HepG2 (cell line): ENCODE data around the gene RAD51. TPM values are rescaled to one million over a fixed set of nuclear protein-coding genes. Genes with fewer than 3 reads are reported as not detected.

Experiments
- DBP ChIP-seq: sonication (generic); formaldehyde crosslinking; IDR thresholded peaks from 2 replicates; pipeline ENCODE4 v1.4.0; 2020; ENCODE audit warnings: missing genetic modification reagents; ENCODE audit errors: not compliant biosample characterization
- ETV6 ChIP-seq: sonication (generic); formaldehyde crosslinking; conservative IDR thresholded peaks from 2 replicates; pipeline ENCODE4 v1.4.0; 2020; ENCODE audit warnings: missing genetic modification reagents
- KLF16 ChIP-seq, 2 experiments: sonication (generic) in 1 of 2; formaldehyde crosslinking in 1 of 2; IDR thresholded peaks; 2 replicates each; pipeline versions ENCODE4 v1.6.1 to v1.8.0; 2016 to 2023; ENCODE audit warnings: missing genetic modification reagents in 2 of 2, missing compliant biosample characterization in 1 of 2
- NCOA1 ChIP-seq: sonication (generic); formaldehyde crosslinking; IDR thresholded peaks from 2 replicates; pipeline ENCODE4 v1.9.0; 2021; ENCODE audit warnings: missing genetic modification reagents
- PCBP1 ChIP-seq: fragments of 200-400 bp; formaldehyde crosslinking; IDR thresholded peaks from 2 replicates; pipeline ENCODE4 v1.6.1; 2017; ENCODE audit warnings: mild to moderate bottlenecking, low read depth, low read length, borderline replicate concordance
- RNF2 ChIP-seq: fragments of 450-650 bp; conservative IDR thresholded peaks from 2 replicates; pipeline ENCODE4 v1.6.1; 2016; ENCODE audit warnings: low read depth
- SMAD1 ChIP-seq: sonication (generic); formaldehyde crosslinking; IDR thresholded peaks from 2 replicates; pipeline ENCODE4 v1.4.0; 2020; ENCODE audit warnings: missing genetic modification reagents, low read depth, mild to moderate bottlenecking, borderline replicate concordance
- SNAPC5 ChIP-seq: sonication (generic); formaldehyde crosslinking; IDR thresholded peaks from 2 replicates; pipeline ENCODE4 v1.8.1; 2023; ENCODE audit warnings: mild to moderate bottlenecking, missing genetic modification reagents, borderline replicate concordance
- TAF15 ChIP-seq: fragments of 200-400 bp; formaldehyde crosslinking; IDR thresholded peaks from one replicate; pipeline ENCODE4 v1.6.1; 2018; ENCODE audit warnings: mild to moderate bottlenecking, low read depth, low read length; ENCODE audit not compliant: poor library complexity, severe bottlenecking
- THAP9 ChIP-seq: sonication (generic); formaldehyde crosslinking; IDR thresholded peaks from 2 replicates; pipeline ENCODE4; 2020; ENCODE audit warnings: missing genetic modification reagents, mild to moderate bottlenecking, borderline replicate concordance
- YEATS4 ChIP-seq: sonication (generic); formaldehyde crosslinking; IDR thresholded peaks from 2 replicates; pipeline ENCODE4 v1.4.0; 2020; ENCODE audit warnings: missing genetic modification reagents, borderline replicate concordance
- ZNF10 ChIP-seq: sonication (generic); formaldehyde crosslinking; IDR thresholded peaks from 2 replicates; pipeline ENCODE4 v1.4.0; 2020; ENCODE audit warnings: mild to moderate bottlenecking, low read depth, missing genetic modification reagents, borderline replicate concordance
- ZNF138 ChIP-seq: sonication (generic); formaldehyde crosslinking; IDR thresholded peaks from 2 replicates; pipeline ENCODE4 v1.5.0; 2020; ENCODE audit warnings: mild to moderate bottlenecking, low read depth, missing genetic modification reagents
- ZNF24 ChIP-seq: fragments of 450-650 bp; IDR thresholded peaks from 2 replicates; pipeline ENCODE4 v1.6.1; 2017; ENCODE audit warnings: antibody characterized with exemption, mild to moderate bottlenecking
- ZNF44 ChIP-seq: sonication (generic); formaldehyde crosslinking; IDR thresholded peaks from 2 replicates; pipeline ENCODE4 v1.5.1; 2020; ENCODE audit warnings: mild to moderate bottlenecking, missing genetic modification reagents
- ZNF616 ChIP-seq: sonication (generic); formaldehyde crosslinking; IDR thresholded peaks from 2 replicates; pipeline ENCODE4 v1.5.0; 2020; ENCODE audit warnings: low read depth, mild to moderate bottlenecking, missing genetic modification reagents
- ZNF775 ChIP-seq: sonication (generic); formaldehyde crosslinking; IDR thresholded peaks from 2 replicates; pipeline ENCODE4 v1.4.0; 2020; ENCODE audit warnings: missing genetic modification reagents, mild to moderate bottlenecking, moderate library complexity, borderline replicate concordance
- ZNF790 ChIP-seq: sonication (generic); formaldehyde crosslinking; IDR thresholded peaks from 2 replicates; pipeline ENCODE4 v1.8.0; 2022; ENCODE audit warnings: missing genetic modification reagents, mild to moderate bottlenecking, borderline replicate concordance
- ZSCAN22 ChIP-seq: sonication (generic); formaldehyde crosslinking; IDR thresholded peaks from 2 replicates; pipeline ENCODE4 v1.4.0; 2020; ENCODE audit warnings: mild to moderate bottlenecking, missing genetic modification reagents
- ZSCAN5A ChIP-seq: sonication (generic); formaldehyde crosslinking; IDR thresholded peaks from 2 replicates; pipeline ENCODE4 v1.8.0; 2022; ENCODE audit warnings: mild to moderate bottlenecking, missing genetic modification reagents, borderline replicate concordance
- polyA plus RNA-seq, 8 experiments: library from polyadenylated mRNA; depleted of rRNA in 3 of 8; stranded (reverse) in 7 of 8; unstranded in 1 of 8; fragments of >200 nt; fragmentation: Illumina TruSeq in 4 of 8; extraction: Trizol in 4 of 8; gene quantifications; 2 replicates each; pipeline versions ENCODE4 v1.2.1 to v1.2.3, GENCODE V29; 2011 to 2016; ENCODE audit warnings: low read depth in 4 of 8, missing spikeins in 1 of 8, mixed read lengths in 1 of 8; ENCODE audit not compliant: insufficient read depth in 1 of 8
- total RNA-seq, 5 experiments: library from RNA; depleted of rRNA; stranded (reverse); fragments of >200 nt; fragmentation: Illumina TruSeq; extraction: Trizol; gene quantifications; 2 replicates each; pipeline ENCODE4 v1.2.3, GENCODE V29; 2016; ENCODE audit warnings: low read depth in 1 of 5
- TF ChIP-seq, protein P1 (sequence below): sonication (generic); formaldehyde crosslinking; IDR thresholded peaks from 2 replicates; pipeline ENCODE4 v1.5.1; 2020; ENCODE audit warnings: missing genetic modification reagents, mild to moderate bottlenecking, borderline replicate concordance

RAD51 gene
- total and polyA plus RNA-seq, 2 of the 13 experiments (the other 11 are each of a cell fraction or from before 2014, with no cell fraction given), result 8.5 to 12.8 TPM

DNA sequence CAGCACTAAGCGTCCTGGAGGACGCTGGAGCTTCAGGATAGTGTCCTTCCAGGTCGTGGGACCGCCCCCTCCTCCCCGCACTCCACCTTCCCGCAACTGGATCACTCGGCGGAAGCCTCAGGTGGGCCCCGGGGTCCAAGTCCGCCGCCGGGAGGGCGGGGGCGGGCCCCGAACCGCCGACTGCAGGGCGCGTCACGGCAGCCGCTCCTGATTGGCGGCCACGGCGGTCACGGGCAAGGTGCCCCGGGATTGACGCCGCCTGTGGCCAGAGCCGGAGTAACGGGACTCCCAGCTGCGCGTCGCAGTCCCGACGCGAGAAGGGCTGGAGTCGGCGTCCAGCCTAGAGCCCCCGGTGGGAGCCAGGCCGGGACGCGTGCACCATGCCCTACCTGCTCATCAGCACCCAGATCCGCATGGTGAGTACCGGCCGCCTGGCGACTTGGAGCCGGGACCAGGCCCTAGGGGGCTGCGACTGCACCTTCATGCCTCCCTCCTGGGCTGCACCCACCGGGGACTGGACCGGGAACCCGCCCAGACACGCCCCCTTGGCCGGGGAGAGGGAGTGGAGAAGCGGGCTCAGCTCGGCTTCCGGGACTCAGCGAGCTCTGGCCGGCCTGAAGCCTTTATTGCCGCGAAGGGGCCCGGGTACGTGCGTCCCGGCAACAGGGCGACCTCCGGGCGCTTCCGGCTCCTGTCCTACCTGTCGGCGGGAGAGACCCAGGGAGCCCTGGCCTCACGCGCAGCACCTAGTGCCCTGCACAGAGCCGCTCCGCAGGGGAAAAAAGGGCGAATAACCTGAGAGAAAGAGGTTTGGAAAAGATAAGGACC, 69.0 kb downstream of the RAD51 start, which contains the start of gene GCHFR (continued):
- TF ChIP-seq ETV6 (CRISPR knock-in tag) (peak; percentile 67; the same call in 1 of the 2 replicates), THAP9 (peak; percentile 51), ZNF775 (CRISPR knock-in tag) (no peak; the same call in 1 of the 2 replicates), YEATS4 (CRISPR knock-in tag) (no peak; the same call in 1 of the 2 replicates), ZSCAN22 (CRISPR knock-in tag) (no peak), SNAPC5 (CRISPR knock-in tag) (0 out of 2 replicates have a peak, but pooled peaks have one; percentile 29), NCOA1 (CRISPR knock-in tag) (peak; percentile 94), RNF2 (peak; percentile 96), KLF16 (CRISPR knock-in tag; IDR thresholded peaks at IDR 0.05) (no peak; a peak in 1 of 4 replicates), ZNF10 (CRISPR knock-in tag) (no peak), ZNF616 (peak; percentile 62; the same call in 1 of the 2 replicates), ZSCAN5A (peak; percentile 59; the same call in 1 of the 2 replicates), ZNF24 (no peak), ZNF44 (CRISPR knock-in tag) (0 out of 2 replicates have a peak, but pooled peaks have one; percentile 16), ZNF138 (CRISPR knock-in tag) (peak; percentile 73), SMAD1 (CRISPR knock-in tag) (no peak), ZNF790 (no peak; the same call in 1 of the 2 replicates), TAF15 (peak; percentile 10), DBP (CRISPR knock-in tag) (no peak), PCBP1 (no peak)
- TF ChIP-seq, protein P1, sequence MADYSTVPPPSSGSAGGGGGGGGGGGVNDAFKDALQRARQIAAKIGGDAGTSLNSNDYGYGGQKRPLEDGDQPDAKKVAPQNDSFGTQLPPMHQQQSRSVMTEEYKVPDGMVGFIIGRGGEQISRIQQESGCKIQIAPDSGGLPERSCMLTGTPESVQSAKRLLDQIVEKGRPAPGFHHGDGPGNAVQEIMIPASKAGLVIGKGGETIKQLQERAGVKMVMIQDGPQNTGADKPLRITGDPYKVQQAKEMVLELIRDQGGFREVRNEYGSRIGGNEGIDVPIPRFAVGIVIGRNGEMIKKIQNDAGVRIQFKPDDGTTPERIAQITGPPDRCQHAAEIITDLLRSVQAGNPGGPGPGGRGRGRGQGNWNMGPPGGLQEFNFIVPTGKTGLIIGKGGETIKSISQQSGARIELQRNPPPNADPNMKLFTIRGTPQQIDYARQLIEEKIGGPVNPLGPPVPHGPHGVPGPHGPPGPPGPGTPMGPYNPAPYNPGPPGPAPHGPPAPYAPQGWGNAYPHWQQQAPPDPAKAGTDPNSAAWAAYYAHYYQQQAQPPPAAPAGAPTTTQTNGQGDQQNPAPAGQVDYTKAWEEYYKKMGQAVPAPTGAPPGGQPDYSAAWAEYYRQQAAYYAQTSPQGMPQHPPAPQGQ, result no peak
